ENCODE results near the gene TMEM221. TPM values are rescaled to one million over a fixed set of nuclear protein-coding genes. Genes with fewer than 3 reads are reported as not detected.

The TMEM221 gene
- total RNA-seq, result under 0.01 TPM in 1 of 2 replicates, not detected in the other

GRCh38 chr19:17448131-17448967 lies at the start of gene TMEM221:
TMEM221 (minus strand) TSS chr19:17448668; CDS start chr19:17448462, 206 bp downstream.

GRCh38 chr19:17470068-17470841 lies 21.8 kb upstream of the TMEM221 start, which contains the start of gene SLC27A1:
SLC27A1 (plus strand) TSS chr19:17470524; CDS start chr19:17470541, 17 bp downstream.

DNA sequence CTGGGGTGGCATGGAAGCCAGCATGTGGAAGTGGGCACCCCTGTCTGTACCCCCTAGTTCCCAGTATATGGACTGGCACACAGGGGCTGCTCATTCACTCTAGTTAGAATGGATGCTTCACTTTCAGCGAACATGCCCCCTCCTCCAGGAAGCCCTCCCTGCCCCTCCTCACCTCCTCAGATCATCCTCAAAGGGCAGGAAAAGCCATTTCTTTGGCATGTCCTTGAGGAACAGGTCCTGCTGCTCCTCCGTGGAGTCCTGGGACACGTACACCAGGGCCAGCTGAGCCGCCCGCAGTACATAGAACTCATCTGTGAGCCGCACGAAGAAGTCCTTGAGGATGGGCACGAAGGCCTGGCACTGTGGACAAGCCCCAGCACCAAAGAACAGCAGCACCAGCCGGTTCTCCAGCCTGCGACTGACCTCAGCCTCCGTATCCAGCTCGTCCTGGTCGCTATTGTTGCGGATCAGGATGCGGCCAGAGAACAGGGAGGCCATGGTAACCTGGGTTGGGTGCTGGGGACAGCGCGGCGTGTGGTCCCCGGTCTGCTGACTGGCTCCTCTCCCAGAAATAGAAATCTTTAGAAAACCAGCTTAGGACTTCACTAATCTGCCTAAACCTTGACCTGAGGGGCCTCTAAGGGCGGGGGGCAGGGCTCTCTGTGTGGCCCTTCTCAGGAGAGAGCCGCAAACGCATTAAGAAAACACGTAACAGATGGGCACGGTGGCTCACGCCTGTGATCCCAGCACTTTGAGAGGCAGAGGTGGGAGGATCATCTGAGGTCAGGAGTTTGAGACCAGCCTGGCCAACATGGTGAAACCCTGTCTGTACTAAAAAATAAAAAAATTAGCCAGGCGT lies 12.1 kb upstream of the TMEM221 start, which contains the start of gene NXNL1:
NXNL1 (minus strand) TSS at position 555 of the 859 bp plus-strand sequence; CDS start at position 498, 57 bp downstream.

DNA sequence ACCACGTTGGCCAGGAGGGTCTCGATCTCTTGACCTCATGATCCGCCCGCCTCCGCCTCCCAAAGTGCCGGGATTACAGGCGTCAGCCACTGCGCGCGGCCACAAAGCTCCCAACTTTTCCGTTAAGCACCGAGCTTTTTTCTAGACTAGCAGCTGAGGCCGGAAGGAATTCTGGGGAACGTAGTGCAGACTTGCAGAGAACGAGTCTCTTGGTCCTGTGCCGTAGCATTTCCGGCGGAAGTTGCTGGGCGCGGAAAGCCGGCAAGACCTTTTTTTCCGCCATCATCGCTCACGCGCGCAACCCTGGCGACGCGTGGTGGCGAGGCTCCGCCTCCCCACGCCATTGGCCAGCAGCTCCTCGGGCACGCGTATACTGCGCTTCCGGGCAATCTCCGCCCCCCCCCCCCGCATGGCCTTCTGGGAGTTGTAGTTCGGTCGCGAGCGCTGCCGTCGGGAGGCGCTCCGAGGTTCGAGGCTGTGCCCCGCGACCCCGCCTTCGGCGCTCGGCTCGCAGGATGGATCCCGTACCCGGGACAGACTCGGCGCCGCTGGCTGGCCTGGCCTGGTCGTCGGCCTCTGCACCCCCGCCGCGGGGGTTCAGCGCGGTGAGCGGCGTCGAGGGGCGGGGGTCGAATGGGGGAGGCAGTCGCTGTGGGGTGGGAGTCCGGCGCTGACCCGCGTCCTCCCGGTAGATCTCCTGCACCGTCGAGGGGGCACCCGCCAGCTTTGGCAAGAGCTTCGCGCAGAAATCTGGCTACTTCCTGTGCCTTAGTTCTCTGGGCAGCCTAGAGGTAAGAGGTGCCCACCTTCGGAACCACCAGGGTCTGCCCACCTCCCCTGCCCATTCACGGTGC lies 28.6 kb downstream of the TMEM221 start, which contains the start of gene MVB12A:
MVB12A (plus strand) TSS at position 427 of the 854 bp plus-strand sequence; CDS start at position 516, 89 bp downstream.

GRCh38 chr19:17405250-17406045 lies 43.0 kb downstream of the TMEM221 start, which contains the start of gene BST2:
BST2 (minus strand) TSS chr19:17405630; CDS start chr19:17405575, 55 bp downstream.

GRCh38 chr19:17393914-17394313 lies 54.6 kb downstream of the TMEM221 start, which contains the start of gene CCDC194:
CCDC194 (minus strand) TSS chr19:17394196; CDS start chr19:17394158, 38 bp downstream.

Other genes with a start within 250 kb of the TMEM221 start
- gene USE1, start 233.3 kb downstream of the TMEM221 start, total RNA-seq, result 21.0 and 28.1 TPM in 2 replicates
- gene OCEL1, start 222.4 kb downstream of the TMEM221 start, total RNA-seq, result 4.7 and 5.1 TPM in 2 replicates
- 58.7 and 66.7 TPM in 2 replicates for gene NR2F6, start 202.7 kb downstream of the TMEM221 start, total RNA-seq
- gene USHBP1, start 183.9 kb downstream of the TMEM221 start, total RNA-seq, result not detected in 2 replicates
- 114 and 121 TPM in 2 replicates for gene BABAM1, start 181.2 kb downstream of the TMEM221 start, total RNA-seq
- gene ANKLE1, start 166.8 kb downstream of the TMEM221 start, total RNA-seq, result 1.5 TPM in 2 replicates
- 16.5 and 18.3 TPM in 2 replicates for gene ABHD8, start 145.2 kb downstream of the TMEM221 start, total RNA-seq
- gene MRPL34, start 142.8 kb downstream of the TMEM221 start, total RNA-seq, result 94.0 and 119 TPM in 2 replicates
- gene DDA1, start 139.1 kb downstream of the TMEM221 start, total RNA-seq, result 30.3 and 41.0 TPM in 2 replicates
- gene ANO8, start 113.8 kb downstream of the TMEM221 start, total RNA-seq, result 5.2 and 5.5 TPM in 2 replicates
- 13.7 and 16.3 TPM in 2 replicates for gene GTPBP3, start 111.1 kb downstream of the TMEM221 start, total RNA-seq
- not detected in 2 replicates for gene PLVAP, start 71.3 kb downstream of the TMEM221 start, total RNA-seq
- gene CCDC194, start 54.5 kb downstream of the TMEM221 start, total RNA-seq, result not detected in 2 replicates
- gene BST2, start 43.0 kb downstream of the TMEM221 start, total RNA-seq, result 1.6 TPM in 1 of 2 replicates, not detected in the other
- gene MVB12A, start 28.6 kb downstream of the TMEM221 start, total RNA-seq, result 101 and 106 TPM in 2 replicates
- gene NXNL1, start 12.3 kb upstream of the TMEM221 start, total RNA-seq, result not detected in 2 replicates
- gene SLC27A1, start 21.9 kb upstream of the TMEM221 start, total RNA-seq, result 8.6 and 9.8 TPM in 2 replicates
- 84.2 and 96.3 TPM in 2 replicates for gene PGLS, start 63.0 kb upstream of the TMEM221 start, total RNA-seq
- 147 and 158 TPM in 2 replicates for gene COLGALT1, start 107.0 kb upstream of the TMEM221 start, total RNA-seq
- under 0.01 TPM in 1 of 2 replicates, not detected in the other for gene UNC13A, start 239.7 kb upstream of the TMEM221 start, total RNA-seq